ENCODE measurements around the gene EML6.

DNA sequence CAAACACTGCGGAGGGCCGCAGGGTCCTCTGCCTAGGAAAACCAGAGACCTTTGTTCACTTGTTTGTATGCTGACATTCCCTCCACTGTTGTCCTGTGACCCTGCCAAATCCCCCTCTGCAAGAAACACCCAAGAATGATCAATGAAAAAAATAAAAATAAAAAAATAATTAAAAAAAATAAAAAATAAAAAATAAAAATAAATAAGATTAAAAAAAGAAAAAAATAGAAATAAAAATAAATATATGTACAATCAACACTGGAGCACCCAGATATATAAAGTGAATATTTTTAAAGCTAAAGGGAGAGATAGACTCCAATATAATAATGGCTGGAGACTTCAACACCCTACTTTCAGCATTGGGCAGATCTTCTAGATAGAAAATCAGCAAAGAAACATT, 23.8 kb upstream of the EML6 start:
- TF ChIP-seq, protein P1, sequence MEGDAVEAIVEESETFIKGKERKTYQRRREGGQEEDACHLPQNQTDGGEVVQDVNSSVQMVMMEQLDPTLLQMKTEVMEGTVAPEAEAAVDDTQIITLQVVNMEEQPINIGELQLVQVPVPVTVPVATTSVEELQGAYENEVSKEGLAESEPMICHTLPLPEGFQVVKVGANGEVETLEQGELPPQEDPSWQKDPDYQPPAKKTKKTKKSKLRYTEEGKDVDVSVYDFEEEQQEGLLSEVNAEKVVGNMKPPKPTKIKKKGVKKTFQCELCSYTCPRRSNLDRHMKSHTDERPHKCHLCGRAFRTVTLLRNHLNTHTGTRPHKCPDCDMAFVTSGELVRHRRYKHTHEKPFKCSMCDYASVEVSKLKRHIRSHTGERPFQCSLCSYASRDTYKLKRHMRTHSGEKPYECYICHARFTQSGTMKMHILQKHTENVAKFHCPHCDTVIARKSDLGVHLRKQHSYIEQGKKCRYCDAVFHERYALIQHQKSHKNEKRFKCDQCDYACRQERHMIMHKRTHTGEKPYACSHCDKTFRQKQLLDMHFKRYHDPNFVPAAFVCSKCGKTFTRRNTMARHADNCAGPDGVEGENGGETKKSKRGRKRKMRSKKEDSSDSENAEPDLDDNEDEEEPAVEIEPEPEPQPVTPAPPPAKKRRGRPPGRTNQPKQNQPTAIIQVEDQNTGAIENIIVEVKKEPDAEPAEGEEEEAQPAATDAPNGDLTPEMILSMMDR (IDR thresholded peaks at IDR 0.05) = no peak
- TF ChIP-seq EP300 (IDR thresholded peaks at IDR 0.05) (no peak), POLR2AphosphoS5 (IDR thresholded peaks at IDR 0.05) (no peak)
